LHCN-M2 (cell line): ENCODE data around the gene MPPED2. TPM values are rescaled to one million over a fixed set of nuclear protein-coding genes. Genes with fewer than 3 reads are reported as not detected.

ENCODE experiments used
- DNase-seq: peaks from one replicate; pipeline ENCODE4 v3.0.0-alpha.2; 2012; ENCODE audit warnings: low read depth
- polyA plus RNA-seq: library from polyadenylated mRNA; unstranded; fragments of >200 nt; gene quantifications from one replicate; pipeline ENCODE4 v1.2.1, GENCODE V29; 2012; ENCODE audit warnings: missing spikeins
- total RNA-seq: library from RNA; depleted of rRNA; stranded (reverse); fragments of >200 nt; gene quantifications from 2 replicates; pipeline ENCODE4 v1.2.3, GENCODE V29; 2014; rRNA removed

The MPPED2 gene
- 0.06 TPM in 1 of 2 replicates, not detected in the other for total RNA-seq
- polyA plus RNA-seq = 0.33 TPM

GRCh38 chr11:30586251-30587144, at the start of gene MPPED2:
MPPED2 (minus strand) TSS chr11:30586353; CDS start chr11:30580373, 5,980 bp downstream.
- DNase-seq = no peak

- no peak for DNase-seq
These were observed 49.3 kb upstream of the MPPED2 start for GRCh38 chr11:30635401-30635989.

DNA sequence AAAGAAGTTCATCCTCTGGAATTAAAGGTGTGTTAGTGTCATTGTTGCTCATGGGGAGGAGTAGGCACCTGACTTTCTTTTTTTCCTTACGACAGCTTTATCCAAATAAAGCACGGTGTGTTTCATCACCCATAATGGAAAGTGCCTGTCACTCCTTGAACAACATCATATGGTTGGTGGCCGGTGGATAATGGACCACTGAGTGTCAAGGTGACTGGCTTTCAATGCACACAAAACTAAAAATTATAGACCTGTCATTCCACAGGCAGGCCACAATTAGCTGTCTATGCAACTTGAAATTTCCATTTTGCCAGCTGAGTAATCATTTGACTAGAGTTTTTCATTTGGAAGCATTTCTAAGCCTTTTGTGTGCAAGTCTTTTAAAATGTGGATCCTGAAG, 45.0 kb upstream of the MPPED2 start:
- no peak for DNase-seq

- DNase-seq = no peak
These were observed 33.6 kb upstream of the MPPED2 start for GRCh38 chr11:30619767-30620166.

DNA sequence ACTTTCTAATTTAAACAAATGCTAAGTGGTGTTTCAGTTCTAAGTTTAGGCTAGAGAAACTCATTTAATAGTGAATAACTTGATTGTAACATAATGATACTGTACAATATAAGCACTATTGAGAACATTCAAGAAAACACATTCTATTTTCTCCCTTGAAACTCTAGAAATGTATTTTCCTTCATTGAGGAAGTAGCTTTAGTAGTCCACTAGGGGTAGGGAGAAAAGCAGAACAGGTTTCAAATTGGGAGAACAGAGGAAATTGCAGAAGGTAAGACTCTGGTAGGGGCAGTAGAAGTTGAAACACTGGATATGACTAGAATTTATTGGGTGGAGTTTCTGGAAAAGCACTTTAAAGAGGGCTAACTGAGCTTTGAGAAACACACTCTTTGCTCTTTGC, 31.6 kb upstream of the MPPED2 start:
- no peak for DNase-seq

- DNase-seq = no peak
These were observed 24.5 kb upstream of the MPPED2 start for GRCh38 chr11:30610628-30611027.

- DNase-seq = no peak
These were observed 22.4 kb upstream of the MPPED2 start for GRCh38 chr11:30608534-30608933.

DNA sequence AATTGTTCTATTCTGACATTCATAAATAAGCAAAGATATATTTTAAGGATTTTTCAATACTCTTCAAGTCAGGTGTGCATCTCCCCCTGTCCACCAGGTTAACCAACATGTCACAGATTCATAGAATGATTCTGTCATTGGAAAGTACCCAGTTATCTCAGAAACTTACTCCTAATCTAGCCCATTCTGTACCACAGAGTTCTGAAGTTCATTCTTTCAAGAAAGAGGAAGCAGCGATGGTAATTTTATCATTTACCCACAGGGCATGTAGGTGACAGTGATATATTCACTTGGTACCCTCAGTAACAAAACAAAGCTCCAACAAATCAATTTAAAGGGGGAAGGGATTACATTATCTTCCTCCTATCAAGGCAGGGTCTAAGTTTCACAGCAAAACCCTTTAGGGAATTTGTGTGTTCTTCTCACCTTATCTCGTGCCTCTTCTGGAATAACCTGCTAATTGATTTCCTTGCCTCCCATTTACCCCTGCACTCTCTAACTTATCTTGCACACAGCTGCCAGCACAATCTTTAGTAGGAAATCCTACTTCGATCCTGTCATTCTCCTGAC, 19.0 kb upstream of the MPPED2 start:
- no peak for DNase-seq

DNA sequence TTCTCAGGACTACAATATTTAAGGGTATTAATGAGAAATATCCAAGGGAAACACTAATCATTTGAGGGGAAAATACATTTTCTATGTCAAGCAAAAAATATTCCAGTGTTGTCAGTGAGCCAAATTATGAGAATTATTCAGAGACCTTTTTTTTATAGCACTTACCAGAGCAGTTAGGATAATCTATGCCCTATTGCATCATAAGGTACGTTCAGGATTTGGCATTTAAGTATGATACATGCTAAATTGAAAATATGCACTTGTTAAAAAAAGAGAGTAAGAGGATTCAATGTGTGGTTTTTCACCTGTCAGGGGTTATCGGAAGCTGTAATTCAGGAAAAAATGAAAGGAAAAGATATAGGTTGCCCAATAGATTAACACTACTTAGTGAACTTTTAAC, 17.2 kb upstream of the MPPED2 start:
- DNase-seq = no peak

- DNase-seq = no peak
These were observed 10.7 kb upstream of the MPPED2 start for GRCh38 chr11:30596832-30597231.

DNA sequence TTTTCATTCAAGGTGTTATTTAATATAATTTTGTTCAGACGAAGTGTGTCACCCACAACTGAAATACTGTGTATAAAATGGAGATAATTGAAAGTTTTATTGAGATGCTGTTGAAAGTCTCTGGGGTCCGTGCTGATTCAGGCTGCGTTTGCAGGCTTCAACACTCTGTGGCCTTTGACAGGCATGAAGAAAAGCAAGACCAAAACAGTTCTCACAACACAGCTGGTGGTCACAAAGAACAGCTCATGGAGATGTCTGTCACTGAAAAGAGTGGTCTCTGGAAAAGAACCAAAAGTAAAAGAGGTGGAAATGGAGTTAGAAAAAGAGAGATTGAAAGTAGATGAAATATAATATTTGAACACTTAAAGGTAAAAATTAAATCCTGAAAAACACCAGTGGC, 9.8 kb upstream of the MPPED2 start:
- no peak for DNase-seq

- DNase-seq = no peak
These were observed 8.7 kb upstream of the MPPED2 start for GRCh38 chr11:30594646-30595411.

DNA sequence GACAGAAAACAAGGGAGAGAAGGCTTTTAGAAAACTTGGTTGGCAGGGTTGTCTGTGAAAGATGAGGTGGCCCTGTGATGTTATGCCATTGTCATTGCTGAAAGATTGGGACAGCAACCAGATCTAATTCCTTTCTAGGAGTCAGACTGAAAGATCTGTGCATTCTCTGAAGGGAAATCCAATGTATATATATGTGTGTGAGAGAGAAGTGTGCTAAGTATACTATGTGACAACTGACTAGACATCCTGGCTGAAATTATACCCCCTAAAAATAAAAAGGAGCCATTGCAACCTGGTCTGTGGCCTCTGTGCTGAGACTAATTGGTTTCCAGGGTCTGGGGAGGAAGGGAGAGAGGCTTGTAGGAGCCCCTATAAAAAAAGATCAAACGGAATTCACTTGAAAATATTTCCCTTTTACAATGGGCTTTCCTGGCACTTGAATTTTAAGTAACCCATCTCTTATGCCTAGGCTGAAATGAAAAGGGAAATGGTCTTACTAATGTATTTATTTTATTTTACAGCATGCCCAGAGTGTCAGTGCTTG, 1.2 kb upstream of the MPPED2 start:
- no peak for DNase-seq

DNA sequence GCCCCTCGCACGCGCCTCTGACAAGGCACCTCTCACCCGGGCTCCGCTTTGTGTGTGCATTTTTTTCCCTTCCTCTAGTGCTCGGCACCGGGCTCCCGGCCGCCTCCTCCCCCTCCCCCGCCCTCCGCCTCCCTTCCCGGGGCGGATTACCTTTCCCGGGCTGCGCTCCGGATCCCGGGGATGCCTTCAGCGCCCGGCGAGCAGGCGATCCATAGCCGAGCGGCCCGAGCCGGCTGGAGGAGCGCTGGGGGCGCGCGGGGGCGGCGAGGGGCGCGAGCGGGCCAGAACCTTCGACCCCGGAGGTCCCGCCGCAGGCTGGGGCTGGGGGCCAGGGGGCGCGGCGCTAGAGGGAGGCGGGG, 282 bp downstream of the MPPED2 start:
- no peak for DNase-seq

DNA sequence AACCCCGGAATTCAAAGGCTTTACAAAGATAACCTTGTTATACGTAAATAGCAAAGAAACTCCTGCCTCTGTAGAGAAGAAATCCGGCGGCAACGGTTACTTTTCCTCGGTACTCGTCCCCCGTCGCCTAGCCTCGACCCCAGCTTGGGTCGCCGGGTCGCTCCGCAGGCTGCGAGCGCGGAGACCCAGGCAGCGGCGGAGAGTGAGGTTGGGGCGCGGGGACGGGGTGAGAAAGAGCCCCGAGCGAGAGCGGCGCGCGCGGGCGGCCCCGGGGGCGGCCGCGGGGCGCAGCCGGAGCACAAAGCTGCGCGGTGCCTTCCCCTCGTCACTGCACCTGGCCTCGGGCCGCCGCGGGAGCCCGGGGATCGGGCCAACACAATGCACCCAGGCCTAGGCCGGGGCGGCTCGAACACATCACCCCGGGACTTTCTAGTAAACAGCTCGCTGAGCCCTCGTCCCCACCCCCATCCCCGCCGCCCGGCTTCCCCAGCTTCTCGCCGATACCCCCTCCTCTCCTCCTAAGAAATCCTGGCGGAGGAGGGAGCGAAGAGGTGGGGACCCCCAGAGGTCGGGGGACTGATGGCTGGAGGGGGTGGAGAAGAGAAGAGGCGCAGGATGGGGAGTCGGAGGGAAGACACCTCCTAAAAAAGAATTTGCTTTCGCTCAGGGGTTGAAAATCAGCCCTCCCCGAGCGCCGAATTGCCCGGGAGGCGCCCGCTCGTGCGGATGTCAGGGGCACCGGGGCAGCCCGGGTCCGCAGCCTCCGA, 845 bp downstream of the MPPED2 start:
- DNase-seq = no peak

- DNase-seq = no peak
These were observed 2.5 kb downstream of the MPPED2 start for GRCh38 chr11:30583476-30584280.

GRCh38 chr11:30582726-30583125, 3.4 kb downstream of the MPPED2 start:
- DNase-seq = no peak

GRCh38 chr11:30581675-30582074, 4.5 kb downstream of the MPPED2 start:
- DNase-seq = no peak

GRCh38 chr11:30580573-30580972, 5.6 kb downstream of the MPPED2 start:
- DNase-seq = no peak
